MM.1S (cell line): Measurements from ENCODE around the gene STAT1.

Experiments
- EZH2phosphoT487 ChIP-seq: fragments of 300-600 bp; sonication (generic); IDR thresholded peaks from 2 replicates; pipeline ENCODE4 v1.6.1; 2018; ENCODE audit warnings: antibody characterized with exemption, low read length
- TF ChIP-seq, protein P1 (sequence below): fragments of 300-600 bp; sonication (generic); IDR thresholded peaks from 2 replicates; pipeline ENCODE4 v1.5.1; 2016; ENCODE audit warnings: antibody characterized with exemption, low read length, mixed read lengths

DNA sequence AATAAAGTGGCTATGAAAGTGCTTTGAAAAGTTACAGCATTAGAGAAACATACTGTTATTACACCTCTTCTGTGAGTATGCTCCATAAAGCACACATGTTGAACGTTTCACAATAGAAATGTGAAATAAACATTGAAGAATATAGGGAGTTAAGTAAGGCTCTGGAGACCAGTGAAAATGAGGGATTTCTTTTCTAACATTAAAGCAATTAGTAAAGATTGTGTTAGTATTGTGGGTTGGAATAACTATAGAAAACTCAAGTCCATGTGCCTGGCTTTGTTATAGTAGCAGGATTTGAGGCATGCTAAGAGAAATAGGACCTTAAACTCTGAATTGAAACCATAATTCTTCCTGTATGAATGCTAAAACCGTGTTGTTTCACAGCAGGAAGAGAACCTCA is 70.3 kb downstream of the STAT1 start:
- TF ChIP-seq, protein P1, sequence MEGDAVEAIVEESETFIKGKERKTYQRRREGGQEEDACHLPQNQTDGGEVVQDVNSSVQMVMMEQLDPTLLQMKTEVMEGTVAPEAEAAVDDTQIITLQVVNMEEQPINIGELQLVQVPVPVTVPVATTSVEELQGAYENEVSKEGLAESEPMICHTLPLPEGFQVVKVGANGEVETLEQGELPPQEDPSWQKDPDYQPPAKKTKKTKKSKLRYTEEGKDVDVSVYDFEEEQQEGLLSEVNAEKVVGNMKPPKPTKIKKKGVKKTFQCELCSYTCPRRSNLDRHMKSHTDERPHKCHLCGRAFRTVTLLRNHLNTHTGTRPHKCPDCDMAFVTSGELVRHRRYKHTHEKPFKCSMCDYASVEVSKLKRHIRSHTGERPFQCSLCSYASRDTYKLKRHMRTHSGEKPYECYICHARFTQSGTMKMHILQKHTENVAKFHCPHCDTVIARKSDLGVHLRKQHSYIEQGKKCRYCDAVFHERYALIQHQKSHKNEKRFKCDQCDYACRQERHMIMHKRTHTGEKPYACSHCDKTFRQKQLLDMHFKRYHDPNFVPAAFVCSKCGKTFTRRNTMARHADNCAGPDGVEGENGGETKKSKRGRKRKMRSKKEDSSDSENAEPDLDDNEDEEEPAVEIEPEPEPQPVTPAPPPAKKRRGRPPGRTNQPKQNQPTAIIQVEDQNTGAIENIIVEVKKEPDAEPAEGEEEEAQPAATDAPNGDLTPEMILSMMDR: no peak
- TF ChIP-seq EZH2phosphoT487: no peak
